ENCODE data around the gene APBA1. TPM values are rescaled to one million over a fixed set of nuclear protein-coding genes. Genes with fewer than 3 reads are reported as not detected.

Gene APBA1
- total RNA-seq, 4 donors from 2014 or later: 4.3 to 11.8 (median 8.4) TPM

DNA sequence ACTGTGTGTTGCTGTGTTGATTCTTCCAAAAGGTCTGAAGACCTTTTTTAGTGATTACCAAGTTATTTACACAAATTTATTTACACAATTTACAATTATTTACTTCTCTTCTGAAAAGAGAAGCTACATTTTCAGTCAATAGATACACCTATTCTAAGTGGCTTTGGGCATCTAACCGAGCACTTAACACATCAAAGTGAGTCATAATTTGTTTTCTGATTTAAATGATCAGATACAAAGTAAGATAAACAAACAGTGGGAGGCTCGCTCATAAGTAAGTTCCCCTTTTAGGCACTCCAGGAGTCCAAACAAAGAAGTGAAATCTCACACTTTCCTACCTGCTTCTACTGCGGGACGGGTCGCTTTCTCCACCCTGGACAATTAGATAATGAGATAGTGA, 90.2 kb downstream of the APBA1 start:
- TF ChIP-seq CTCF (IDR thresholded peaks at IDR 0.05): no peak
- no peak for DNase-seq (ENCODE audit: low spot score)
- no peak for ATAC-seq (ENCODE audit: low FRiP score)

- no peak for TF ChIP-seq CTCF (IDR thresholded peaks at IDR 0.05)
- DNase-seq (ENCODE audit: low spot score) (no peak), ATAC-seq (ENCODE audit: low FRiP score) (no peak)
These were observed 91.5 kb downstream of the APBA1 start for GRCh38 chr9:69580582-69581214.

- ATAC-seq (ENCODE audit: low FRiP score) (no peak), DNase-seq (ENCODE audit: low spot score) (no peak)
- no peak for TF ChIP-seq CTCF (IDR thresholded peaks at IDR 0.05)
These were observed 92.2 kb downstream of the APBA1 start for GRCh38 chr9:69579760-69580581.

DNA sequence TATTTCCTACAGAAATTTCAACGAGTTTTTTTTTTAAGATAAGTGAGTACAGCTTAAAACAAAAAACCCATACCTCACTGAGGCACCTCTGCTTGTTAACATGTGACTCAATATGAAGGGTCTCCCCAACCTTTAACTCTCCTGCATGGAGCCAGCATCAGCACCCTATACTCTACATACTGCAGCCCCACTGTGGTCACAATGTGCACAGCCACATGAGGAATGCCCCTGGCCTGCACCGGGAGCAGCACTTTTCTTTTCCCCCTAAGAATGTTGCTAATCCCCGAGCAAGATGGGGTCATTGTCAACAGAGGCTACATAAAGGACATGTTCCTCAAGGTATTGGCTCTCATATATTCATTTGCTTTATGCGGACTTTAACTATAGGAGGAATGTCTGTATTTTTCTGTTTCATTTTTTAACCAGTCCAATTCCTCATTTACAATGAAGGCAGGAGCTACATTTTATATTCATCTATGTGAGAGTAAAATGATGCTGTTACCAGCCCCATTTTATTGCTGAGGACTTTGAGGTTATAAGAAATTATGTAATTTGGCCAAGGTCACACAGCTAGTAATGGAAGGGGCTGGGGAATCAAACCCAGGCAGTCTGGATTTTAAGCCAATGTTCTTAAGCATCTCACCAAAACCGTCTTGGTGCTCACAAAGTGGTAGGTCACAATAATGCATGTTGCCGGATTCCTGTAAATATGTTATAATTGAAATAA, 93.0 kb downstream of the APBA1 start:
- TF ChIP-seq CTCF (IDR thresholded peaks at IDR 0.05): no peak
- no peak for DNase-seq (ENCODE audit: low spot score)
- ATAC-seq (ENCODE audit: low FRiP score): no peak

- TF ChIP-seq CTCF (IDR thresholded peaks at IDR 0.05): no peak
- no peak for DNase-seq (ENCODE audit: low spot score)
- no peak for ATAC-seq (ENCODE audit: low FRiP score)
These were observed 94.1 kb downstream of the APBA1 start for GRCh38 chr9:69578026-69578425.

DNA sequence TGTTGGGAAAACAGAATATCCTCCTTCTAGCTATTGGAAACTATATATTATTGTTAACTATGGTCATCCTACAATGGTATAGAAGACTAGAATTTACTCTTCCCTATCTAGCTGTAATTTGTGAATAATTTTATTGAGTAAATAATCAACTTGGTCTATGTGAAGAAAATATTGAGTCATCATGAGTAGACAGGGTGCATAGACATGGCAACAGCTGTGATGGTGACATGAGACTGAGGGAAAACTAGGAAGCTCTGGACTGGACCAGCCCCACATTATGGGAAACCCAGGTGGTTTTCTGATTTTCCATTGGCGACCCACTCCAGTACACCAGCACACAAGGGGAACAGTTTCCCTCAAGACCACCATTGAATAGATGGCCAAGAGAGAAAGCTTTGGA, 95.0 kb downstream of the APBA1 start:
- DNase-seq (ENCODE audit: low spot score): no peak
- ATAC-seq (ENCODE audit: low FRiP score): no peak
- no peak for TF ChIP-seq CTCF (IDR thresholded peaks at IDR 0.05)

Data from omental fat pad (tissue), 4 donors.